GM18520 (cell line): Measurements from ENCODE around the gene SMYD1.

Source experiments
- ATAC-seq: cut with Tn5 transposase; IDR thresholded peaks from one replicate; pipeline ENCODE4 v1.9.1; 2021; ENCODE audit not compliant: unreplicated experiment

SMYD1 gene

DNA sequence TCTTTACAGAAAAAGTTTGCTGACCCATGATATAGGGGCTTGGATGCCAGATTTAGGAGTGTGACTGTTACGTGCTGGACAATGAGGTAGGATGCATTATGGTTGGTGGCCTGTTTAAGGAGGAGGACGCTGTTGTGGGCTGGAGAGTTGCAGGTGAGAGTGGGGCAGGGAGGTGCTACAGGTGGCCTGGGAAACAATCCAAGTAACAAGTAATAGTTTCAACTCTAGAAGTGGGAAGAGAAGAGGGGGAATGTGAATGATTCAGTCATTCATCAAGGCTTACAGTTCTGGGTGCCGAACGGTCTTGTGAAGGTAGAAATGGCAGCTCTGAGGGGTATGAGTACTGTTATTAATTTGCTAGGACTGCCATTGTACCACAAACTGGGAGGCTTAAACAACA lies 54.1 kb downstream of the SMYD1 start:
- ATAC-seq, result no peak

GRCh38 chr2:88122141-88122884 lies 54.7 kb downstream of the SMYD1 start:
- ATAC-seq, result no peak

DNA sequence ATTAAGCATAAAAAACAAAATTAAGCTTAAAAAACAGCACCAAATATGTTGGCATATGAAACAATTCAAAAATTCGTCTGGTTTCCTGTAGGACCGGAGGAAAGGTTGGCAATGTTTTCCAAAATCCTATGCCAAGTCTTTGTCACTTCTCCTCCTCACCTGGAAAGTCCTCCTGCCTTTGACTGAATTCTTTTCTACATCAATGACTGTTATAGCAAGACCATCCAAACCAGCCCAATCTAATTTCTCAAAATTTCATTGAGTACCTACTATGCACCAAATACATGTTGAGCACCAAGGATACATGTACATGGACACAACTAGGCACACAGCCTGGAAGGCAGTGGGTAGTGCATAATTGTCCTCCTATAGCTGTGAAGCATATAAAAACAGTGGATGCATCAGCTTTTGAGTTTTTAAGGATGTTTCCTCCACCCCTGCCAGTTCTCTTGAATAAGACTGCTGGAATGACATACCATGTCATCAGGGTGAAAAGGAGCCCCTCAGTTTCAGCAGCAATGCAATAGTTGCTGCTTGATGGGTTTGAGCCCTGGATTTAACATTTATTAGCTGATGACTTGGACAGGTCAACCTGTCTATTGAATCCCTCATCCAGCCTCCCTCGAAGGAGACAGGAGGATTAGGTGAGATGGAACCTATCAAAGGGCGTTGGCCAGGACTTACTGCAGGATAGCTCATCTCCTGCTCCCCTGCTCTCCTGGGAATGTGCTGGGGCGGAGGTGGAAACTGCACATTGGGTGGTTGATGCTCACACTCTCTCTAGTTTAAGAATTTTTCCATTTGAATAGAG lies 55.7 kb downstream of the SMYD1 start:
- ATAC-seq, result no peak

GRCh38 chr2:88123975-88124917 lies 56.6 kb downstream of the SMYD1 start:
- ATAC-seq, result no peak

- ATAC-seq, result no peak
Measured at GRCh38 chr2:88125344-88125923, 57.8 kb downstream of the SMYD1 start.

- no peak for ATAC-seq
Measured at GRCh38 chr2:88125924-88126771, 58.5 kb downstream of the SMYD1 start.

GRCh38 chr2:88126772-88127637 lies 59.4 kb downstream of the SMYD1 start:
- no peak for ATAC-seq

GRCh38 chr2:88127638-88127887 lies 59.9 kb downstream of the SMYD1 start:
- no peak for ATAC-seq

- no peak for ATAC-seq
Measured at GRCh38 chr2:88127888-88128653, 60.4 kb downstream of the SMYD1 start, which contains the start of gene FABP1. TSS of gene FABP1 (minus strand) at chr2:88128062. CDS start at chr2:88128017, 45 bp downstream.

DNA sequence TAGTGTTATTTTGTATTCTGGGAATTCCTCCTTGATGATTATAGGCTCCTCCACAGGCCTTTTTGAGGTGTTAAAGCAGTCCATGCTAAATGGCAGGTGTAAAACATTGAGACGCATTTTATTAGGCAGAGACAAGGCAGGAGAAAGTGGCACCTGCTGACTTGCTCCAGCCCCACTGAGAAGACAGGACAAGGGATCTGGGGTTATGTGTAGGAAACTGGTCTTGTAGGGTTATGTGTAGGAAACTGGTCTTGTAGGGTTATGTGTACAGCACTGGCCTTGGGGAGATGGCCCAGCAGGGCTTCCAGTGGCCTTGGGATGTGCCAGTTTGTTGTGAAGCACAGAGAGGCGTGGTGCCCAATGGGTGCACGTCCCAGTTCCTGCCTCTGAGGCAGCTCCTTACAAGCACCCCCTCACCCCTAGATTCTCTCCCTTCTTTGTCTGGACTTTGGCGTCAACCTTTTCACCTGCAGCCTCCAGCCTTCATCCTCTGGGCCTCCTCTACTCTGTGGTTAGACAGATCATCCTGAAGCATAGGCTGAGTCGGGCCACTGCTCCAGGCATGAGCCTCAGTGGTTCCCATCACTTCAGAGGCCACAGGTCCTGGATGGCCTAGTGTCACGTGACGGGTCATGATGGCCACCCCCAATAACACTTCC lies 61.2 kb downstream of the SMYD1 start:
- ATAC-seq, result no peak

- no peak for ATAC-seq
Measured at GRCh38 chr2:88129313-88129959, 61.8 kb downstream of the SMYD1 start.

DNA sequence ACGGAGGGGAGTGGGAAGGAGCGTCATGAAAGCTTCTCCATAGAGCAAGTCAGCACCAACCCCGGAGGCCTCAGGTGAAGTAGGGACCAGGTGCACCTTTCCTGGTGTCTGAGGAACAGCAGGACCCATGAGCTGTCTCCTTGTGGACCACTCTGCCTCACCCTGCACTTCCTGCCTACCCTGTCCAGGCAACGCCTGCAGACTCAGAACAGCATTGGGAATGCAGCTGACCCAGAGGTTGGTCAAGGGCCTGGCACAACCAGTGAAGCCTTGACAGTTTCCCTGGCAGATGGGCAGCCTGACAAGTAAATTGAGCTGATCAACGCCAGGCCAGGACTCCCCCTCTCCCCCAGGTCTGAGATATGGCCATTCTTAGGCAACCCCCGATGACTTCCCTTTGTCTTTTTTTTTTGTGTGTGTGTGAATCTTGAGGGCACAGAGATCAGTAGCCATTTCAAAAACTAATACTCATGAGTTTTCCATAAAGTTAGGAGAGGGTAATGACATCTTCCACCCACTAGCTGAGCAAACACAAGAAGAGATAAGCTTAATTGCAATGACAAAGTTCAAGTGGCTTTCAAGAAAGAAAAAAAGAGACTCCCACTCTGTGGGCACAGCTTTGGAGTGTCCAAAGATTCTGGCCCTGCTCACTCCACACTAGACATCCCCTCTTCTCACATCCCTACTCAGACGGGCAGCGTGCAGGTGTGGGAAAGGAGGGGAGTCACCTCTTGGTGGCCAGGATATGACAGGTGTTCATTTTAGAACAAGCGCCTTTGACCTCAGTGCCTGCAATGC lies 63.8 kb downstream of the SMYD1 start:
- ATAC-seq, result no peak

DNA sequence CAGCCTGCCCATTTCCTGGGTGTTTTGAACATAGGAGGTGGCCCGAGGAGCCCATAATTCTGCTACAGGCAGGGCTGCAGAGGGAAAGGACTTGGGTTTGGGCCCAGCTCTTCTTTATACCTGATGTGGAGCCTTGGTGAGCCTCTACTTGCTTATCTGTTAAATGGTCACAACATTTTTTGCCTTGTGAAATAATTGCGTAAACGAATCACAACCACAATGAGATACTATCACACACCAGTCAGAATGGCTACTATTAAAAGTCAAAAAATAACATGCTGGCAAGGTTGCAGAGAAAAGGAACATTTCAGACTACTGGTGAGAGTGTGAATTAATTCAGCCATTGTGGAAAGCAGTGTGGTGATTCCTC lies 64.4 kb downstream of the SMYD1 start:
- ATAC-seq, result no peak

- ATAC-seq, result no peak
Measured at GRCh38 chr2:88133875-88134274, 66.2 kb downstream of the SMYD1 start.

- no peak for ATAC-seq
Measured at GRCh38 chr2:88136817-88137216, 69.2 kb downstream of the SMYD1 start.

GRCh38 chr2:88137833-88138232 lies 70.2 kb downstream of the SMYD1 start:
- no peak for ATAC-seq

DNA sequence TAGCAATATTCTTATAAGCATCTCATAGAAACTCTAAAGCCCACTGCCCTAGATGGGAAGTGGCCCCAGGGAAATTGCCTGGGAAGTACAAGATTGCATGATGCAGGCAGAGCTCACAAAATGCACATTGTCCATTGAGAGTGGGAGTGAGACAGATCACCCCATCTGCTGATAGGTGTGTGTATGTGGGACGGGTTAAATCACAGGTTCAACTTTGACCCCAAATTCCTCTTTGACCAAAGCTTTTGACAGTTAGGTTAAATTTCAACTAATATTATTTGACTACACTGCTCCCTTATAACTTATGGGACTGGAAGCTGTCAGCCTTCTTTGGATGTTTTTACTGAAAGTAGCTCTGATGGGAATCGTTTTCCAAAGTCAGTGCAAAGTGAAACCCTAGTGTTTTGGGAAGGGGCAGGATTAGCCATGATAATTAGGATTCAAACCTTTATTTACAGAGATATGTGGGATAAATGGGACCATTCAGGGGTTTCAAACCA lies 71.6 kb downstream of the SMYD1 start:
- no peak for ATAC-seq
